Endothelial cell of umbilical vein (primary cell): ENCODE measurements around the gene FTH1.

Source experiments
- CTCF ChIP-seq, 2 donors: IDR thresholded peaks; 1 replicate in 1 of 2; 2 replicates in 1 of 2; pipeline ENCODE4 v1.5.1; 2011; ENCODE audit warnings: low read length in 2 of 2, mild to moderate bottlenecking in 2 of 2, moderate library complexity in 2 of 2, control low read depth in 1 of 2, inconsistent platforms in 1 of 2, low read depth in 1 of 2; ENCODE audit not compliant: insufficient read depth in 1 of 2; ENCODE audit errors: extremely low read depth in 1 of 2
- EZH2 ChIP-seq: IDR thresholded peaks from 2 replicates; pipeline ENCODE4 v1.6.1; 2012; ENCODE audit warnings: borderline replicate concordance, low read depth, mild to moderate bottlenecking, moderate library complexity, low read length, inconsistent platforms; ENCODE audit not compliant: severe bottlenecking
- FOS ChIP-seq: IDR thresholded peaks from 2 replicates; pipeline ENCODE4 v1.6.1; 2011; ENCODE audit warnings: mild to moderate bottlenecking, low read length, moderate library complexity, borderline replicate concordance; ENCODE audit not compliant: insufficient read depth
- GATA2 ChIP-seq: IDR thresholded peaks from 2 replicates; pipeline ENCODE4 v1.7.0; 2011; ENCODE audit warnings: low read depth, mild to moderate bottlenecking, moderate library complexity, mixed read lengths, low read length; ENCODE audit not compliant: insufficient read length, insufficient read depth
- JUN ChIP-seq: IDR thresholded peaks from 2 replicates; pipeline ENCODE4 v1.6.1; 2011; ENCODE audit warnings: borderline replicate concordance, low read depth; ENCODE audit not compliant: insufficient read length, insufficient read depth
- MYC ChIP-seq: IDR thresholded peaks from one replicate; pipeline ENCODE4 v1.6.1; 2011; ENCODE audit warnings: mild to moderate bottlenecking, low read depth, low read length
- POLR2A ChIP-seq: IDR thresholded peaks from 2 replicates; pipeline ENCODE4 v1.6.1; 2012; ENCODE audit warnings: low read depth, mild to moderate bottlenecking, control low read depth, low read length
- POLR2AphosphoS5 ChIP-seq: IDR thresholded peaks from 2 replicates; pipeline ENCODE4 v1.6.1; 2012; ENCODE audit warnings: low read depth, mild to moderate bottlenecking, control low read depth, low read length, moderate library complexity; ENCODE audit not compliant: insufficient read depth
- TF ChIP-seq, protein P1 (sequence below): IDR thresholded peaks from 2 replicates; pipeline ENCODE4 v1.6.1; 2011; ENCODE audit not compliant: insufficient read depth, insufficient read length

GRCh38 chr11:61952882-61953281 is 14.6 kb downstream of the FTH1 start:
- TF ChIP-seq JUN (no peak), CTCF (IDR thresholded peaks at IDR 0.05; ENCODE audit: extremely low read depth in 1 of 2, insufficient read depth in 1 of 2, low read depth in 1 of 2, low read length in 2 of 2) (no peak), MYC (no peak), POLR2A (no peak), EZH2 (no peak), POLR2AphosphoS5 (no peak), GATA2 (no peak), FOS (no peak)
- TF ChIP-seq, protein P1, sequence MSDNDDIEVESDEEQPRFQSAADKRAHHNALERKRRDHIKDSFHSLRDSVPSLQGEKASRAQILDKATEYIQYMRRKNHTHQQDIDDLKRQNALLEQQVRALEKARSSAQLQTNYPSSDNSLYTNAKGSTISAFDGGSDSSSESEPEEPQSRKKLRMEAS = no peak
